Bronchial epithelial cell (primary cell): ENCODE results near the gene SEPTIN5. TPM values are rescaled to one million over a fixed set of nuclear protein-coding genes. Genes with fewer than 3 reads are reported as not detected.
"Not testable (repeated sequence)": the region's sequence is repeated elsewhere in the genome, so short reads cannot be mapped to it uniquely, and the experiment has no call there.

ENCODE experiments used
- DNase-seq: peaks from one replicate; pipeline ENCODE4 v3.0.0-alpha.2; 2010; ENCODE audit warnings: low read depth
- FAIRE-seq: peaks from 2 replicates; lab custom pipeline; 2011; peaks lifted over from hg19 to GRCh38; lab: Jason Lieb, UNC
- H3K27me3 ChIP-seq: 2 replicates; pipeline ENCODE4 v1.5.1; 2011; ENCODE audit warnings: low read length; ENCODE audit not compliant: control insufficient read depth, insufficient read depth
- H3K36me3 ChIP-seq: 2 replicates; pipeline ENCODE4 v1.5.1; 2011; ENCODE audit warnings: low read length; ENCODE audit not compliant: control insufficient read depth, insufficient read depth
- H3K4me3 ChIP-seq: 2 replicates; pipeline ENCODE4 v1.5.1; 2011; ENCODE audit warnings: mild to moderate bottlenecking, low read depth, low read length, control low read depth
- total RNA-seq: library from RNA; depleted of rRNA; stranded (reverse); fragments of >200 nt; gene quantifications from 2 replicates; pipeline ENCODE4 v1.2.1, GENCODE V29; 2014
- TF ChIP-seq, protein P1 (sequence below): IDR thresholded peaks from 2 replicates; pipeline ENCODE4 v1.5.1; 2011; ENCODE audit warnings: mild to moderate bottlenecking, moderate library complexity, low read length, control low read depth, inconsistent platforms; ENCODE audit not compliant: insufficient read depth, severe bottlenecking

Gene SEPTIN5
- total RNA-seq, 1 donor from 2014 or later, result 5.8 TPM

DNA sequence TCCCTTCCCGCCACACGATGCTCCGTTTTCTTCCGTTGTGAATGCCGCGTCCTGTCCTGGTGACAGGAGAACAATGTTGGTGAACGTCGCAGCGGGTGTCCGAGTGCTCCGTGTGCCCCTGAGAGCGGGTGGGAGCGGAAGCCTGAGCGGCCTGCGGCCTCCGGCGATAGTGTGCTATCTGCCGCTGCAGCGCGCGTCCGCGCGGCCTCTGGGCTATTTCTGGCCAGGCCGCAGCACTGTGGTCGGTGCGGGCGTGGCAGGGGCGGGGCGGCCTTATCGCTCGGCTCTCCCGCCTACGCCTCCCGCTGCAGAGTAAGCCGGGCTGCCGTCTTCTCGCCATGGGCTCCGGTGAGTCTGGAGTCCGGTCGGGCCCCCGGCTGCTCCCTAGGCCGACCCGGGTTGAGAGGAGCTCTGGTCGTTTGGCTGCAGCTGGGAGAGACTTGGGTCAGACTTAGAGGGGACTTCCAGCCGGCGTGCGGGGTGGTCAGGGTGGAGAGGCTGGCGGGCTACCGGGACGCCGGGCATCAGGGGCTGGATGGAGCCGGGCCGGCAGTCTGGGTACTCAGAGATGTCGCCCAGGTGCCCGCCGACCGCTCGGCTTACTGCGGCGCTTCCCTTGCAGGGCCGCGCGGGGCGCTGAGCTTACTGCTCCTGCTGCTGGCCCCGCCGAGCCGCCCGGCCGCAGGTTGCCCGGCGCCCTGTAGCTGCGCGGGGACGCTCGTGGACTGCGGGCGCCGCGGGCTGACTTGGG is 9.1 kb downstream of the SEPTIN5 start, which contains the start of gene GP1BB:
Gene GP1BB, plus strand, starts transcription at position 308 of the 751 bp plus-strand sequence. Its CDS starts 31 bp downstream, at position 339.
- Histone ChIP-seq H3K27me3 (peaks cover 2% of the 10 kb centered on the region), H3K36me3 (no peaks in the 10 kb centered on the region), H3K4me3 (no peak within 1 kb of the TSS)
- TF ChIP-seq, protein P1, sequence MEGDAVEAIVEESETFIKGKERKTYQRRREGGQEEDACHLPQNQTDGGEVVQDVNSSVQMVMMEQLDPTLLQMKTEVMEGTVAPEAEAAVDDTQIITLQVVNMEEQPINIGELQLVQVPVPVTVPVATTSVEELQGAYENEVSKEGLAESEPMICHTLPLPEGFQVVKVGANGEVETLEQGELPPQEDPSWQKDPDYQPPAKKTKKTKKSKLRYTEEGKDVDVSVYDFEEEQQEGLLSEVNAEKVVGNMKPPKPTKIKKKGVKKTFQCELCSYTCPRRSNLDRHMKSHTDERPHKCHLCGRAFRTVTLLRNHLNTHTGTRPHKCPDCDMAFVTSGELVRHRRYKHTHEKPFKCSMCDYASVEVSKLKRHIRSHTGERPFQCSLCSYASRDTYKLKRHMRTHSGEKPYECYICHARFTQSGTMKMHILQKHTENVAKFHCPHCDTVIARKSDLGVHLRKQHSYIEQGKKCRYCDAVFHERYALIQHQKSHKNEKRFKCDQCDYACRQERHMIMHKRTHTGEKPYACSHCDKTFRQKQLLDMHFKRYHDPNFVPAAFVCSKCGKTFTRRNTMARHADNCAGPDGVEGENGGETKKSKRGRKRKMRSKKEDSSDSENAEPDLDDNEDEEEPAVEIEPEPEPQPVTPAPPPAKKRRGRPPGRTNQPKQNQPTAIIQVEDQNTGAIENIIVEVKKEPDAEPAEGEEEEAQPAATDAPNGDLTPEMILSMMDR, result no peak
- no peak for DNase-seq
- no peak for FAIRE-seq

DNA sequence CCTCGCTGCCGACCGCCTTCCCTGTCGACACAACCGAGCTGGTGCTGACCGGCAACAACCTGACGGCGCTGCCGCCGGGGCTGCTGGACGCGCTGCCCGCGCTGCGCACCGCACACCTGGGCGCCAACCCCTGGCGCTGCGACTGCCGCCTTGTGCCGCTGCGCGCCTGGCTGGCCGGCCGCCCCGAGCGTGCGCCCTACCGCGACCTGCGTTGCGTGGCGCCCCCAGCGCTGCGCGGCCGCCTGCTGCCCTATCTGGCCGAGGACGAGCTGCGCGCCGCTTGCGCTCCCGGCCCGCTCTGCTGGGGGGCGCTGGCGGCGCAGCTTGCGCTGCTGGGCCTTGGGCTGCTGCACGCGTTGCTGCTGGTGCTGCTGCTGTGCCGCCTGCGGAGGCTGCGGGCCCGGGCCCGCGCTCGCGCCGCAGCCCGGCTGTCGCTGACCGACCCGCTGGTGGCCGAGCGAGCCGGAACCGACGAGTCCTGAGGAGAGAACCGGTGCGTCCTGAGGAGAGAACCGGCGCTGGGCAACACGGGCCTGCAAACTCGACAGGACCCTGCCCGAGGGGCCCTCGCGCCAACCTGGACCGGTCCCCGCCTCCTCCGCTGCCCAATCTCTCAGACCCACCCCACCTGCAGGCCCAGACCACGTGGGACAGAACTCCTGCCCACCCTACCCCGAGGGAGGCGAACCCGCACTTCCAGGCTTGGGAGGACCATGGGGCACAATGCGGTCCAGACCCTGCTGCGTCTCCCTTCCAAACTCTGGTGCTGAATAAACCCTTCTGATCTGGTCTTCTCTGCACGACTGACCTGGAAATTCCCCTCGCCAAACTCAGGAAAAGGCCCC is 9.9 kb downstream of the SEPTIN5 start:
- TF ChIP-seq, protein P1, result no peak
- Histone ChIP-seq H3K27me3 (peaks cover 2% of the 10 kb centered on the region), H3K4me3 (no peak overlapping the region), H3K36me3 (no peaks in the 10 kb centered on the region)
- FAIRE-seq (no peak), DNase-seq (no peak)

DNA sequence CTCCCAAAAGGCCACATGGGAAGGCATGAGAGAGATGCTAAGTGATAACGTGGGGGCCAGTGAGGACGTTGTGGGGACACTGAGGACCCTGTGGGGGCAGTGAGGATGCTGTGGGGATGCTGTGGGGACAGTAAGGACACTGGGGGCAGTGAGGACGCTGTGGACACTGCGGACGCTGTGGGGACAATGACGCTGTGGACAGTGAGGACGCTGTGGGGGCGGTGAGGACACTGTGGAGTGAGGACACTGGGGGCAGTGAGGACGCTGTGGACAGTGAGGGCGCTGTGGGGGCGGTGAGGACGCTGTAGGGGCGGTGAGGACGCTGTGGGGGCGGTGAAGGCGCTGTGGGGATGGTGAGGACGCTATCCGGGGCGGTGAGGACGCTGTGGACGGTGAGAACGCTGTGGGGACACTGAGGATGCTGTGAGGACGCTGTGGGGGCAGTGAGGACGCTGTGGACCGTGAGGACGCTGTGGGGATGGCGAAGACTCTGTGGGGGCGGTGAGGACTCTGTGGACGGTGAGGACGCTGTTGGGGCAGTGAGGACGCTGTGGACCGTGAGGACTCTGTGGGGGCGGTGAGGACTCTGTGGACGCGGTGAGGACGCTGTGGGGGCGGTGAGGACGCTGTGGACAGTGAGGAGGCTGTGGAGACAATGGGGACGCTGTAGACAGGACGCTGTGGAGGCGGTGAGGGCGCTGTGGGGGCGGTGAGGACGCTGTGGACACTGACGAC is 10.8 kb downstream of the SEPTIN5 start:
- H3K36me3 ChIP-seq, result no peaks in the 10 kb centered on the region
- no peak for DNase-seq
- H3K27me3 ChIP-seq, result no peaks in the 10 kb centered on the region
- TF ChIP-seq, protein P1, result no peak
- FAIRE-seq, result no peak
- H3K4me3 ChIP-seq, result no peak overlapping the region

DNA sequence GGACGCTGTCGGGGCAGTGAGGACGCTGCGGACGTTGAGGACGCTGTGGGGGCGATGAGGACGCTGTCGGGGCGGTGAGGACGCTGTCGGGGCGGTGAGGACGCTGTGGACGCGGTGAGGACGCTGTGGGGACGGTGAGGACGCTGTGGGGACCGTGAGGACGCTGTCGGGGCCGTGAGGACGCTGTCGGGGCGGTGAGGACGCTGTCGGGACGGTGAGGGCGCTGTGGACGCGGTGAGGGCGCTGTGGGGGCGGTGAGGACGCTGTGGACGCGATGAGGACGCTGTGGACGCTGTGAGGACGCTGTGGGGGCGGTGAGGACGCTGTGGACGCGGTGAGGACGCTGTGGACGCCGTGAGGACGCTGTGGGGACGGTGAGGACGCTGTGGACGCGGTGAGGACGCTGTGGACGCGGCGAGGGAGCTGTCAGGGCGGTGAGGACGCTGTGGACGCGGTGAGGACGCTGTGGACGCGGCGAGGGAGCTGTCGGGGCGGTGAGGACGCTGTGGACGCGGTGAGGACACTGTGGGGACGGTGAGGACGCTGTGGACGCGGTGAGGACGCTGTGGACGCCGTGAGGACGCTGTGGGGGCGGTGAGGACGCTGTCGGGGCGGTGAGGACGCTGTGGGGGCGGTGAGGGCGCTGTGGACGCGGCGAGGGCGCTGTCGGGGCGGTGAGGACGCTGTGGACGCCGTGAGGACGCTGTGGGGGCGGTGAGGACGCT is 11.9 kb downstream of the SEPTIN5 start:
- DNase-seq, FAIRE-seq, H3K27me3 ChIP-seq, H3K36me3 ChIP-seq, H3K4me3 ChIP-seq: not testable (repeated sequence)

DNA sequence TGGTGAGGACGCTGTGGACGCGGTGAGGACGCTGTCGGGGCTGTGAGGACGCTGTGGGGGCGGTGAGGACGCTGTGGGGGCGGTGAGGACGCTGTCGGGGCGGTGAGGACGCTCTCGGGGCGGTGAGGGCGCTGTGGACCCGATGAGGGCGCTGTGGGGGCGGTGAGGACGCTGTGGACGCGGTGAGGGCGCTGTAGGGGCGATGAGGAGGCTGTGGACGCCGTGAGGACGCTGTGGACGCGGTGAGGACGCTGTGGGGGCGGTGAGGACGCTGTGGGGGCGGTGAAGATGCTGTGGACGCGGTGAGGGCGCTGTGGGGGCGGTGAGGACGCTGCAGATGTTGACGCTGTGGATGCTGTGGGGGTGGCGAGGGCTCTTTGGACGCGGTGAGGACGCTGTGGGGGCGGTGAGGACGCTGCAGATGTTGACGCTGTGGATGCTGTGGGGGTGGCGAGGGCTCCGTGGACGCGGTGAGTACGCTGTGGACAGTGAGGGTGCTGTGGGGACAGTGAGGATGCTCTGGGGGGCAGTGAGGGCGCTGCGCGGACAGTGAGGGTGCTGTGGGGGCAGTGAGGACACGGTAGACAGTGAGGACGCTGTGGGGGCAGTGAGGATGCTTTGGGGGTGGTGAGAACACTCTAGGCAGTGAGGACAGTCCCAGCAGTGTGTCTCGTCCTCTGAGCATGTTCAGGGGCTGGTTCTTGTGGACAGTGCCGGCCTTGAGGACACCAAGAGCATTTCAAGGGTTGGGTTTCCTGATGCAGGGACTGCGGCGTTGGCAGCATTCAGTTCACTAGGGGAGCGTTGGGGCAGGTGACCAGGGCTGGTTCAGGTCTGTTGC is 13.2 kb downstream of the SEPTIN5 start:
- Histone ChIP-seq H3K27me3 (no peaks in the 10 kb centered on the region), H3K4me3 (no peak overlapping the region), H3K36me3 (no peaks in the 10 kb centered on the region)
- no peak for DNase-seq
- TF ChIP-seq, protein P1, result no peak
- no peak for FAIRE-seq
